MG63 (cell line): ENCODE results near the gene GGTA1. TPM values are rescaled to one million over a fixed set of nuclear protein-coding genes. Genes with fewer than 3 reads are reported as not detected.

ENCODE experiments used
- total RNA-seq: library from RNA; depleted of rRNA; stranded (reverse); fragments of >200 nt; shearing (Covaris generic); gene quantifications from 2 replicates; pipeline ENCODE4 v1.2.3, GENCODE V29; 2014; ENCODE audit warnings: low replicate concordance; rRNA removed

Gene GGTA1
- total RNA-seq, 1 experiment from 2014 or later = 6.2 TPM

Other genes with a start within 250 kb of the GGTA1 start
- gene GSN, start 231.7 kb downstream of the GGTA1 start, total RNA-seq = 59.8 and 75.0 TPM in 2 replicates
- 108 and 114 TPM in 2 replicates for gene STOM, start 129.6 kb downstream of the GGTA1 start, total RNA-seq
- 6.8 and 7.3 TPM in 2 replicates for gene DAB2IP, start 151.8 kb upstream of the GGTA1 start, total RNA-seq